Measurements from ENCODE around the gene INAFM2.

Gene INAFM2

GRCh38 chr15:40323239-40323952, at the start of gene INAFM2:
Gene INAFM2 (plus strand): TSS chr15:40323692. CDS start chr15:40324056, 364 bp downstream.
- DNase-seq (ENCODE audit: low read depth, low spot score), result peak; percentile 88

- no peak for DNase-seq (ENCODE audit: low read depth, low spot score)
Measured at GRCh38 chr15:40274350-40275274, 48.9 kb upstream of the INAFM2 start.

GRCh38 chr15:40275523-40275922, 48.0 kb upstream of the INAFM2 start:
- no peak for DNase-seq (ENCODE audit: low read depth, low spot score)

GRCh38 chr15:40275954-40276353, 47.5 kb upstream of the INAFM2 start:
- DNase-seq (ENCODE audit: low read depth, low spot score), result no peak

- DNase-seq (ENCODE audit: low read depth, low spot score), result no peak
Measured at GRCh38 chr15:40276927-40277326, 46.6 kb upstream of the INAFM2 start.

GRCh38 chr15:40277471-40277870, 46.0 kb upstream of the INAFM2 start:
- DNase-seq (ENCODE audit: low read depth, low spot score), result no peak

- no peak for DNase-seq (ENCODE audit: low read depth, low spot score)
Measured at GRCh38 chr15:40278026-40278425, 45.5 kb upstream of the INAFM2 start.

- DNase-seq (ENCODE audit: low read depth, low spot score), result peak; percentile 57
Measured at GRCh38 chr15:40279437-40280141, 43.9 kb upstream of the INAFM2 start.

GRCh38 chr15:40280260-40281056, 43.0 kb upstream of the INAFM2 start:
- peak; percentile 56 for DNase-seq (ENCODE audit: low read depth, low spot score)

- no peak for DNase-seq (ENCODE audit: low read depth, low spot score)
Measured at GRCh38 chr15:40281057-40281800, 42.3 kb upstream of the INAFM2 start.

- no peak for DNase-seq (ENCODE audit: low read depth, low spot score)
Measured at GRCh38 chr15:40281801-40282146, 41.7 kb upstream of the INAFM2 start.

GRCh38 chr15:40282147-40282868, 41.2 kb upstream of the INAFM2 start:
- DNase-seq (ENCODE audit: low read depth, low spot score), result no peak

GRCh38 chr15:40282869-40283614, 40.5 kb upstream of the INAFM2 start, which contains the start of gene ANKRD63:
Gene ANKRD63 (minus strand): TSS chr15:40283064. CDS start chr15:40282586, 478 bp downstream.
- DNase-seq (ENCODE audit: low read depth, low spot score), result no peak

- no peak for DNase-seq (ENCODE audit: low read depth, low spot score)
Measured at GRCh38 chr15:40283615-40284300, 39.7 kb upstream of the INAFM2 start.

GRCh38 chr15:40285151-40285550, 38.3 kb upstream of the INAFM2 start:
- DNase-seq (ENCODE audit: low read depth, low spot score), result no peak

GRCh38 chr15:40285554-40286011, 37.9 kb upstream of the INAFM2 start:
- DNase-seq (ENCODE audit: low read depth, low spot score), result no peak

- DNase-seq (ENCODE audit: low read depth, low spot score), result no peak
Measured at GRCh38 chr15:40286061-40286532, 37.4 kb upstream of the INAFM2 start.

GRCh38 chr15:40286794-40287193, 36.7 kb upstream of the INAFM2 start:
- no peak for DNase-seq (ENCODE audit: low read depth, low spot score)

Measured in iPS DF 19.7 (cell line).